ENCODE results near the gene PCSK6.

- TF ChIP-seq CTCF (conservative IDR thresholded peaks at IDR 0.05; ENCODE audit: low read depth, low read length) (no peak), EZH2 (IDR thresholded peaks at IDR 0.05; ENCODE audit: low read length, unreplicated experiment) (no peak), EZH2phosphoT487 (IDR thresholded peaks at IDR 0.05; ENCODE audit: borderline replicate concordance, low read length) (no peak)
Observed at GRCh38 chr15:101354891-101355623, 134.4 kb downstream of the PCSK6 start.

Measured in PC-3 (cell line).